K562 (cell line): Measurements from ENCODE around the gene THRSP. TPM values are rescaled to one million over a fixed set of nuclear protein-coding genes. Genes with fewer than 3 reads are reported as not detected.

ENCODE experiments used
- ATF1 ChIP-seq, 2 experiments: fragments of 450-650 bp in 1 of 2; IDR thresholded peaks; 2 replicates each; pipeline ENCODE4 v1.6.1; 2016; ENCODE audit warnings: missing compliant biosample characterization in 1 of 2, missing genetic modification characterization in 1 of 2
- CXXC5 ChIP-seq: fragments of 250-450 bp; sonication (Bioruptor Pico); IDR thresholded peaks from 2 replicates; pipeline ENCODE4 v1.8.0; 2022; ENCODE audit warnings: inconsistent platforms, mild to moderate bottlenecking, moderate library complexity
- E2F8 ChIP-seq: fragments of 450-650 bp; IDR thresholded peaks from 2 replicates; pipeline ENCODE4 v1.7.1; 2018; ENCODE audit warnings: mild to moderate bottlenecking, low read depth; ENCODE audit not compliant: partially characterized antibody
- ETV5 ChIP-seq: sonication (generic); formaldehyde crosslinking; IDR thresholded peaks from 2 replicates; pipeline ENCODE4 v1.4.0; 2020; ENCODE audit warnings: low read depth, mild to moderate bottlenecking, missing genetic modification reagents
- GATA2 ChIP-seq: sonication (generic); formaldehyde crosslinking; IDR thresholded peaks from 2 replicates; pipeline ENCODE4 v1.4.0; 2020; ENCODE audit warnings: mild to moderate bottlenecking, missing genetic modification reagents
- HCFC1 ChIP-seq: IDR thresholded peaks from 2 replicates; pipeline ENCODE4 v1.6.1; 2012; ENCODE audit warnings: low read depth, low read length, improper control_type of control experiment
- RBM39 ChIP-seq: fragments of 200-400 bp; formaldehyde crosslinking; optimal IDR thresholded peaks from 2 replicates; pipeline ENCODE3; 2018; ENCODE audit warnings: low read depth, low read length
- SMAD4 ChIP-seq: fragments of 250-450 bp; sonication (Bioruptor Pico); conservative IDR thresholded peaks from 2 replicates; pipeline ENCODE4 v1.8.0; 2021; ENCODE audit warnings: inconsistent platforms, mild to moderate bottlenecking, moderate library complexity
- TAF7 ChIP-seq: fragments of 450-650 bp; IDR thresholded peaks from 2 replicates; pipeline ENCODE4 v1.6.1; 2016; ENCODE audit warnings: missing genetic modification characterization, missing compliant biosample characterization
- XRCC5 ChIP-seq: fragments of 200-400 bp; formaldehyde crosslinking; IDR thresholded peaks from 2 replicates; pipeline ENCODE4 v1.6.1; 2017; ENCODE audit warnings: low read depth, mild to moderate bottlenecking, low read length
- ZFX ChIP-seq: sonication (generic); formaldehyde crosslinking; IDR thresholded peaks from 2 replicates; pipeline ENCODE4 v1.8.0; 2022; ENCODE audit warnings: mild to moderate bottlenecking, missing genetic modification reagents, moderate library complexity
- polyA plus RNA-seq, 8 experiments: library from polyadenylated mRNA; depleted of rRNA in 4 of 8; stranded (reverse) in 5 of 8; unstranded in 3 of 8; fragments of >200 nt; fragmentation: Nextera tagmentation in 2 of 8; fragmentation: Illumina TruSeq in 1 of 8; extraction: Ambion mirVana in 2 of 8; extraction: Trizol in 1 of 8; gene quantifications; 2 replicates each; pipeline versions ENCODE4 v1.2.1 to v1.2.3, GENCODE V29; 2011 to 2014; ENCODE audit warnings: inconsistent platforms in 1 of 8, missing spikeins in 1 of 8
- total RNA-seq, 7 experiments: library from RNA; depleted of rRNA in 6 of 7; stranded (reverse); fragments of >200 nt in 6 of 7; fragmentation: Illumina TruSeq in 2 of 7; extraction: Trizol in 2 of 7; gene quantifications; 2 replicates each; pipeline versions ENCODE4 v1.2.1 to v1.2.3, GENCODE V29; 2011 to 2021; ENCODE audit warnings: low replicate concordance in 1 of 7
- TF ChIP-seq, protein P1 (sequence below), 3 experiments: IDR thresholded peaks in 2 of 3; conservative IDR thresholded peaks in 1 of 3; 2 replicates each; pipeline ENCODE4 v1.5.1; 2011 to 2012; ENCODE audit warnings: low read length in 3 of 3, mild to moderate bottlenecking in 3 of 3, control low read depth in 2 of 3, improper control_type of control experiment in 1 of 3, inconsistent platforms in 1 of 3, low read depth in 1 of 3, mixed read lengths in 1 of 3, moderate library complexity in 1 of 3; ENCODE audit not compliant: insufficient read depth in 2 of 3
- TF ChIP-seq, protein P2 (sequence below): fragments of 250-450 bp; sonication (Bioruptor Pico); IDR thresholded peaks from 2 replicates; pipeline ENCODE4 v1.4.0; 2020
- TF ChIP-seq, protein P3 (sequence below): IDR thresholded peaks from 2 replicates; pipeline ENCODE4 v1.6.1; 2011; ENCODE audit warnings: borderline replicate concordance, low read depth, mild to moderate bottlenecking, moderate library complexity, low read length; ENCODE audit not compliant: insufficient read depth, poor library complexity, severe bottlenecking

Gene THRSP
- total and polyA plus RNA-seq, 9 of the 15 experiments (the other 6 are each of a cell fraction or from before 2014, with no cell fraction given), result 0.23 to 0.56 (median 0.31) TPM; not detected in 2

- TF ChIP-seq, protein P1, sequence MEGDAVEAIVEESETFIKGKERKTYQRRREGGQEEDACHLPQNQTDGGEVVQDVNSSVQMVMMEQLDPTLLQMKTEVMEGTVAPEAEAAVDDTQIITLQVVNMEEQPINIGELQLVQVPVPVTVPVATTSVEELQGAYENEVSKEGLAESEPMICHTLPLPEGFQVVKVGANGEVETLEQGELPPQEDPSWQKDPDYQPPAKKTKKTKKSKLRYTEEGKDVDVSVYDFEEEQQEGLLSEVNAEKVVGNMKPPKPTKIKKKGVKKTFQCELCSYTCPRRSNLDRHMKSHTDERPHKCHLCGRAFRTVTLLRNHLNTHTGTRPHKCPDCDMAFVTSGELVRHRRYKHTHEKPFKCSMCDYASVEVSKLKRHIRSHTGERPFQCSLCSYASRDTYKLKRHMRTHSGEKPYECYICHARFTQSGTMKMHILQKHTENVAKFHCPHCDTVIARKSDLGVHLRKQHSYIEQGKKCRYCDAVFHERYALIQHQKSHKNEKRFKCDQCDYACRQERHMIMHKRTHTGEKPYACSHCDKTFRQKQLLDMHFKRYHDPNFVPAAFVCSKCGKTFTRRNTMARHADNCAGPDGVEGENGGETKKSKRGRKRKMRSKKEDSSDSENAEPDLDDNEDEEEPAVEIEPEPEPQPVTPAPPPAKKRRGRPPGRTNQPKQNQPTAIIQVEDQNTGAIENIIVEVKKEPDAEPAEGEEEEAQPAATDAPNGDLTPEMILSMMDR (IDR thresholded peaks at IDR 0.05 in 2 of 3, conservative IDR thresholded peaks at IDR 0.05 in 1 of 3; ENCODE audit: insufficient read depth in 2 of 3, low read depth in 1 of 3, low read length in 3 of 3), result peak; percentile 94 to 99 (median 94)
- no peak for TF ChIP-seq RBM39
- TF ChIP-seq ETV5 (CRISPR knock-in tag), result peak; percentile 45; the same call in 1 of the 2 replicates
- TF ChIP-seq GATA2 (CRISPR knock-in tag), result no peak
- TF ChIP-seq ATF1 (CRISPR knock-in tag; IDR thresholded peaks at IDR 0.05), result no peak
- TF ChIP-seq ATF1 (tag; IDR thresholded peaks at IDR 0.05), result 0 out of 2 replicates have a peak, but pooled peaks have one; percentile 29
- TF ChIP-seq, protein P2, sequence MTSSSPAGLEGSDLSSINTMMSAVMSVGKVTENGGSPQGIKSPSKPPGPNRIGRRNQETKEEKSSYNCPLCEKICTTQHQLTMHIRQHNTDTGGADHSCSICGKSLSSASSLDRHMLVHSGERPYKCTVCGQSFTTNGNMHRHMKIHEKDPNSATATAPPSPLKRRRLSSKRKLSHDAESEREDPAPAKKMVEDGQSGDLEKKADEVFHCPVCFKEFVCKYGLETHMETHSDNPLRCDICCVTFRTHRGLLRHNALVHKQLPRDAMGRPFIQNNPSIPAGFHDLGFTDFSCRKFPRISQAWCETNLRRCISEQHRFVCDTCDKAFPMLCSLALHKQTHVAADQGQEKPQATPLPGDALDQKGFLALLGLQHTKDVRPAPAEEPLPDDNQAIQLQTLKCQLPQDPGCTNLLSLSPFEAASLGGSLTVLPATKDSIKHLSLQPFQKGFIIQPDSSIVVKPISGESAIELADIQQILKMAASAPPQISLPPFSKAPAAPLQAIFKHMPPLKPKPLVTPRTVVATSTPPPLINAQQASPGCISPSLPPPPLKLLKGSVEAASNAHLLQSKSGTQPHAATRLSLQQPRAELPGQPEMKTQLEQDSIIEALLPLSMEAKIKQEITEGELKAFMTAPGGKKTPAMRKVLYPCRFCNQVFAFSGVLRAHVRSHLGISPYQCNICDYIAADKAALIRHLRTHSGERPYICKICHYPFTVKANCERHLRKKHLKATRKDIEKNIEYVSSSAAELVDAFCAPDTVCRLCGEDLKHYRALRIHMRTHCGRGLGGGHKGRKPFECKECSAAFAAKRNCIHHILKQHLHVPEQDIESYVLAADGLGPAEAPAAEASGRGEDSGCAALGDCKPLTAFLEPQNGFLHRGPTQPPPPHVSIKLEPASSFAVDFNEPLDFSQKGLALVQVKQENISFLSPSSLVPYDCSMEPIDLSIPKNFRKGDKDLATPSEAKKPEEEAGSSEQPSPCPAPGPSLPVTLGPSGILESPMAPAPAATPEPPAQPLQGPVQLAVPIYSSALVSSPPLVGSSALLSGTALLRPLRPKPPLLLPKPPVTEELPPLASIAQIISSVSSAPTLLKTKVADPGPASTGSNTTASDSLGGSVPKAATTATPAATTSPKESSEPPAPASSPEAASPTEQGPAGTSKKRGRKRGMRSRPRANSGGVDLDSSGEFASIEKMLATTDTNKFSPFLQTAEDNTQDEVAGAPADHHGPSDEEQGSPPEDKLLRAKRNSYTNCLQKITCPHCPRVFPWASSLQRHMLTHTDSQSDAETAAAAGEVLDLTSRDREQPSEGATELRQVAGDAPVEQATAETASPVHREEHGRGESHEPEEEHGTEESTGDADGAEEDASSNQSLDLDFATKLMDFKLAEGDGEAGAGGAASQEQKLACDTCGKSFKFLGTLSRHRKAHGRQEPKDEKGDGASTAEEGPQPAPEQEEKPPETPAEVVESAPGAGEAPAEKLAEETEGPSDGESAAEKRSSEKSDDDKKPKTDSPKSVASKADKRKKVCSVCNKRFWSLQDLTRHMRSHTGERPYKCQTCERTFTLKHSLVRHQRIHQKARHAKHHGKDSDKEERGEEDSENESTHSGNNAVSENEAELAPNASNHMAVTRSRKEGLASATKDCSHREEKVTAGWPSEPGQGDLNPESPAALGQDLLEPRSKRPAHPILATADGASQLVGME (CRISPR knock-in tag), result 0 out of 2 replicates have a peak, but pooled peaks have one; percentile 38
- TF ChIP-seq E2F8, result peak; percentile 51
- peak; percentile 64 for TF ChIP-seq CXXC5
- peak; percentile 91; the same call in 1 of the 2 replicates for TF ChIP-seq XRCC5
- TF ChIP-seq HCFC1, result no peak
- TF ChIP-seq ZFX, result peak; percentile 65
- no peak for TF ChIP-seq TAF7 (tag)
- TF ChIP-seq, protein P3, sequence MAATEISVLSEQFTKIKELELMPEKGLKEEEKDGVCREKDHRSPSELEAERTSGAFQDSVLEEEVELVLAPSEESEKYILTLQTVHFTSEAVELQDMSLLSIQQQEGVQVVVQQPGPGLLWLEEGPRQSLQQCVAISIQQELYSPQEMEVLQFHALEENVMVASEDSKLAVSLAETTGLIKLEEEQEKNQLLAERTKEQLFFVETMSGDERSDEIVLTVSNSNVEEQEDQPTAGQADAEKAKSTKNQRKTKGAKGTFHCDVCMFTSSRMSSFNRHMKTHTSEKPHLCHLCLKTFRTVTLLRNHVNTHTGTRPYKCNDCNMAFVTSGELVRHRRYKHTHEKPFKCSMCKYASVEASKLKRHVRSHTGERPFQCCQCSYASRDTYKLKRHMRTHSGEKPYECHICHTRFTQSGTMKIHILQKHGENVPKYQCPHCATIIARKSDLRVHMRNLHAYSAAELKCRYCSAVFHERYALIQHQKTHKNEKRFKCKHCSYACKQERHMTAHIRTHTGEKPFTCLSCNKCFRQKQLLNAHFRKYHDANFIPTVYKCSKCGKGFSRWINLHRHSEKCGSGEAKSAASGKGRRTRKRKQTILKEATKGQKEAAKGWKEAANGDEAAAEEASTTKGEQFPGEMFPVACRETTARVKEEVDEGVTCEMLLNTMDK, result peak; percentile 60
- peak; percentile 60; the same call in 1 of the 2 replicates for TF ChIP-seq SMAD4
Observed at GRCh38 chr11:78045851-78046485, 17.7 kb upstream of the THRSP start (continued).
